SKM-1 treated with dmso at 0.1 percent for 144 hours (cell line): ENCODE measurements around the gene PAX5.
"Not testable (repeated sequence)": the region's sequence is repeated elsewhere in the genome, so short reads cannot be mapped to it uniquely, and the experiment has no call there.

Source experiments
- DNase-seq: peaks from one replicate; lab custom pipeline; 2025; ENCODE audit not compliant: unreplicated experiment; lab: John Stamatoyannopoulos, UW

PAX5 gene

DNA sequence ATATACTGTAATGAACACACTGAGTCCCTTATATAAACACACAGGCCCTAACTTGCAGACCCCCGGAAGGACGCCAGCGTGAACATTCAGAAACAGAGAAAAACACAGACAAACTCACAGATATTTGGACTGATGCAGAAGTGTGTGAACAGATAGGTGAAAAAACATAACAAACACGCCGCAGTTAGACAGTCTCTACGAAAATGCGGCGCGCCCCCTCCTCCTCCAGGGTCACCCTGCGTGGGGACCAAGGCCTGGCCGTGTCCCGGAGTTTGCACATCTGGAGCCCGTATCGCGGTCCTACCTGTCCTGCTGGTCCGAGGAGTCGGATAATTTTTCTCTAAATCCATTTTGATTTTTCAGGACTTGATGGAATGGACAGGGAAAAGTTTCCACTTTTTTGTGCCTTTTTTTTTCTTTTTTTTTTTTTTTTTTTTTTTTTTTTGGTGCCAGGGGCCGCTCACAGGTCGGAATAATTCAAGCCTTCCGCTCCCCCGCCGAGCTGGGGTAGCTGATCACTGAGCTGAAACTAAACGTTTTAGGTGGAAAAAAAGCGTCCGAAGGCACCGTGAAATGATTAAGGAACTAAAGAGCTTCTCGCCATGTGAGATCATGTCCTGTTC is at the start of gene PAX5:
TSS of gene PAX5 (minus strand) at position 587 of the 623 bp plus-strand sequence. CDS start at position 350, 237 bp downstream.
- DNase-seq, result no peak

GRCh38 chr9:37083654-37084053 is 49.6 kb upstream of the PAX5 start:
- no peak for DNase-seq

GRCh38 chr9:37082214-37082765 is 48.2 kb upstream of the PAX5 start:
- no peak for DNase-seq

- not testable (repeated sequence) for DNase-seq
Measured at GRCh38 chr9:37081507-37081906, 47.4 kb upstream of the PAX5 start.

DNA sequence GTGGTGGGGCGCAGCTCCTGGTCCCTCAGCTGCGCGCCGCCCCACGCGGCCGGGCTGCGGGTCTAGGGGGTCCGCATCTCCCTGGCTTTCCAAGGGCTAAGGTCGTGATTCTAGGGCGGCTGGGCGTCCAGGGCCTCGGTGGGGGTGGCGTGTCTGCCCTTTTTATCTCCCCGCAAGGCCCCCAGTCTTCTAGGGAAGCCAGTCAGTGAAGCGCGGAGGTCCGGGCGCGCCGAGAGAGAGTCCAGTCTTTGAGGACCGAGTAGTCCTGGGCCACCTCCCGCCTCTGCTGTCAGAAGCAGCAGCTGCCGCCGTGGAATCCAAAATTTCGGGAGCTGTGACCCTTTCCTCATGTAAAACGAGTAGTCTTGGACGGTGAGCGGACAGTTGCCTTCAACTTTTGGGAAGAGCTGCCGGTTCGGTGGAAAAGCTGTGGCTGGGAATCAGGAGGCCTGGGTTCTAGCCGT is 46.1 kb upstream of the PAX5 start:
- not testable (repeated sequence) for DNase-seq

DNA sequence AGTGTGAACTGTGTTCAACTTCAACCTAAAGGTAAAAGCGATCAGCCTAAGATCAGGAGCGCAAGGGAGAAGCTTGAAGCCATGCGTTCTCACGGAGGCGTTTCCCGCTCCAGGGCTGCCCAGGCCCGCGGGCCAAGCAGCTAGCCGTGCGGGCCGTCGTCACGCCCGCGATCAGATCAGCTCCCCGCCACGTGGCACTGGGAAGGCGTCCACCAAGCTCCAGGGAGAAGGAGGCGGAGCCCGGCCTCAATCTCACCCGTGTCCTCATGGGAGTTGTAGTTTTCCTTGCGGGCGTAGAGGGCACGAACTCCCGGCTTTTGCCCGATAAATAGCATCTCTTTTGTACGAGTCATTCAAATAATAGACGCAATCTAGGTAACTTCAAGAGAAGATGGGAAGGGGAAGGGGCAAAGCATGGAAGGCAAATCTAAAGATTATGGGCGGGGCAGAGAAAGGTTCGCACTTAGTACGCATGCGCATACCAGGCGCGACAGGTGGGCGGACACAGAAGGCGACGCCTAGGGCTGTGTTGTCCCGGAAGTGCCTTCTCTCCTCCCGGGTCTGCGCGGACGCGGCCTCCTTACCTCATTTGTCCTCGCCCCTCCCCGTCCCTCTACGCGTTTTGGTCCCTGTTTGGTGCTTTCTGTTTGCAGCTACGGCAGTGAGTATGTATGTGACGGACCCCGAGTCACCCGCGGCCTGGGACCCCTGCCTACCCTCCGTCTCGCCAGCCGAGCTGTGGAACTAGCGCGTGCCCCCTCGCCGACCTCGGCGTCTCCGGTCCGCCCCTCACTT is 45.5 kb upstream of the PAX5 start:
- peak; percentile 93 for DNase-seq

- not testable (repeated sequence) for DNase-seq
Measured at GRCh38 chr9:37074790-37075189, 40.7 kb upstream of the PAX5 start.

GRCh38 chr9:37066139-37066725 is 32.2 kb upstream of the PAX5 start:
- no peak for DNase-seq

DNA sequence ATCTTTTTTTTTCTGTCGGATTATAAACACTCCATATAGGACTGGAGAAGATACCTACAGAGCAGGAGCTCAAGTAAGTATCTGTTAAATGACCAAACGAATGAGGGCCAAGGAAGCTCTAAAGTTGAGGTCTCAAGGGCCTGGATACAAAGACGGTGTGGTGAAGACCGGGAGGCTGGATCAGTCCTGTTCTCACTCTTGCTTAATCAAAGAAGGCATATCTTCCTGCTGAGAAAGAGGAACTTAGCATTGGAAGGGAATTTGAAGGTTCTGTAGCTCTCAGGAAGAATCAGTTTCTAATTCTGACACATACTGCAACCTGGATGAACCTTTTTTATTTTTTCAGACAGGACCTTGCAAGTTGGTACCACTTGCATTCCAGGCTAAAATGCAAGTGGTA is 28.3 kb upstream of the PAX5 start:
- DNase-seq, result peak; percentile 57

DNA sequence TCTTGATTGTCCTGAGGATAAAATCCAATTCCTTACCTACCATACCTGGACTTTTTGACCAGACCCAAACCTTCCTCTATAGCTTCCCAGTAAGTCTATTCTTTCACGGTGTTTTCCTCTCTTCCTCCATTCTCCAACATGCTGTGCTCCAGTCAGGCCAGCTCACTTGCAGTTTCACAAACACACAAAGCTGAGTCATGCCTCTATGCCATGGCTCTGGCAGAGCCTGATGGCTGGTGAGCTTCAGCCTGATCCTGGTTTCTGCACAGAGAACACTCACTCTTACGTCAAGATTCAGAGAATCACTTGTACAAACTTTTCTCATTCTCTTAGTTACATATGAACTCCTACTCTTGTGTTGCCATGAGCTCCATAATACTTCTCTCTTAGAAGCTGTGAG is 27.7 kb upstream of the PAX5 start:
- DNase-seq, result no peak

- DNase-seq, result no peak
Measured at GRCh38 chr9:37060833-37061232, 26.8 kb upstream of the PAX5 start.

DNA sequence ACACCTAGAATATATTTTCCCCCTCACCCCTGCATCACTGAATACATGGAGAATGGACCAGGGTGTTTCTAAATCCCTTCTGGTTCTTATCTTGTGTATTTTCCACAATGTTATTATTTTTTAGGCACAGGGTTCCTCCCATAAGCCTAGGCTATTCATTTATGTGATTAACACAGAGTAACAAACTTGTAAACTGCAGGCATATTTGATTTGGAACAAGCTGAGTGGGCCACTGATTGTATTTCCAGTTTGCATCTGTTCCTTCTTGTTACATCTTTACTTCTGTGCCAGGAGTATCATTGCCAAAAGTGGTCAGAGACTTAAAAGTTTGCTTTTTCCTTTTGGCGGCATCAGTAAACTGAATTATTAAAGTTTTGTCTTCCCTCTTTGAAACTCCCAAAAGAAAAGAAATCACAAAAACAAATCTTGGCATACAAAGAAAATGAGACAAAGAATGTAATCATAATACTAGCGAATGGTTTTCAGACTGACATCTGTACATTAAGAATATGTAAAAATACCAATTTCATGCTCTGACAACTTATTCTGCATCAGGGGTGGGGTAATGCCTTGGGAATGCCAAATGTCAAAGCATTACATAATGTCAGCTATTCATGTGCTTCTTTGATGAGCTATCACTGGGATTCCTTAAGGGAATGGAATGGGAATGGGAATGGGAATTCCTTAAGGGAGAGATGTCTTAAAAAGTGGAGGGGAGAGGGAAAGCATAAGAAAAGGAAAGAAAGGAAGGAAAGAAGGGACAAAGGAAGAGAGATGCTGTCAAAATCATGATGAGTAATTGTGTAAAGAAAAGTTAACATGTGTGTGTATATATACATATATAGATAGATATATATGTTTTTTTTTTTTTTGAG is 22.2 kb upstream of the PAX5 start:
- DNase-seq, result no peak

DNA sequence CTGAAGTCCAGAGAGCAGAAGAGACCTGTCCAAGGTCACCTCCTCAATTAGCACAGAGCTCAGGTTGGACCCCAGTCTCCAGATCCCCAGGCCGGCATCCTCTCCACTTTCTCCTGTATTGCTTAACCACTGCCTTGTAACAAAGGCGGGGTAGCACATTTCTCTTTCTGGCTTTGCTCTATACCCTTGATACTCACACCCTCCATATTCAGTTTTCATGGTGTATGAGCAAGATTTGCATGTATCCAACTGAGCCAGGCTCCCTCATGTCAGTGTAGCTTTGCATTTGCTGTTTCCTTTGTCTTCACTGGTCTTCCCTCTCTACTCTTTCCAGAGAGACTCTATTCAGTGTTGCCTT is 20.3 kb upstream of the PAX5 start:
- not testable (repeated sequence) for DNase-seq

DNA sequence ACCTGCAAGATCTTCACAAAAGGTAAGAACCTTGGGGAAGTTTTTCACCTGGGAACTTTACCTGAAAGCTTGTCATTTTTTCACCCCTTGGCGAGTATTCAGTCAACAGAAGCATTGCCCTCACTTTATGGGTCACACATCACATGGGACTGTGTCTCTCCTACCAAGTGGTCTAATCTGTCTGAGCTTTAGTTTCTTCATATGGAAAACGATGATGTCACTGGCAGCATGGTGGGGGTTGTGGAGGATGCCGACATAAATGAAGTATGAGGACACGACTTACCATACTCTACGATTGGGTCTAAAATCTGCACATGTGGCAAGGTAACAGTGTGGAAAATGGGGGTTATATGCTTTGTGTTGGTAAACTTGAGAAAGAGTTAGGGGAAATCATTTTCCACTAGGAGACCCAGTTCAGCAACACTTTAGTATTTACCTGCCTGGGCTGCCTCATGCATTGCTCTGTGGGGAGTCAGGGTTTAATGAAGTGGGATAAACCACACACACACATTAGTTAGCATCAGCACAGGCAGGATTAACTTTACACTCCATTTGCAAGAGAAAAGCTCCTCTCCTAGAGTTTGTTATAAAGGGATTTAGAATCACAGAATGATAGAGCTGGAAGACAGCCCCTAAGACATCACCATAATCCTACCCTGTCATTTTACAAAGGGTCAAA is 19.8 kb upstream of the PAX5 start:
- DNase-seq, result no peak

- no peak for DNase-seq
Measured at GRCh38 chr9:37046683-37047082, 12.6 kb upstream of the PAX5 start.

- DNase-seq, result no peak
Measured at GRCh38 chr9:37042421-37042820, 8.4 kb upstream of the PAX5 start.

- DNase-seq, result no peak
Measured at GRCh38 chr9:37040508-37041127, 6.5 kb upstream of the PAX5 start.

DNA sequence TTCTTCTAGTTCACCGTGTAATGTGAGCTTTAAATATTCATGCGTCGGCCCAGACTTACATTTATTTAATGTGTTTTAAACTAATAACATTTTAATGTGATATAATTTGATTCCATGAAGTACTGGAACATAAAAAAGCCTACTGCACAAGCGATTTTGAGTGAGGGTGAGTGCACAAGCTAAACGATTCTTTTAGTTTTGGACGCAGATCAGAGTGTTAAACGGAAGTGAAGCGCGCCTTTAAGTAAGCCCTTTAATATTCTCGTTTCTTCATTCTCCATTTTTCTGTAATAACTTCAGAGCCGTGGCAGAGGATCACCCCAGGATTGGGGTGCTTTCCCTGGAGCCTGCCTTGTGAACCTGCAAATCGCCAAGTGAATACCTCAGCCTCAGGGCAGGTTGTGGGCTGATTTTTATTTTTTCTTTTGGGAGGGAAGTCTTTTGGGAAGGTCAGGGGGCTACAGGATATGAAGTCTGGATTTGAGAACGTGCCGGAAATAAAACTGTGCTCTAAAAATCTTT is 4.9 kb upstream of the PAX5 start:
- no peak for DNase-seq

DNA sequence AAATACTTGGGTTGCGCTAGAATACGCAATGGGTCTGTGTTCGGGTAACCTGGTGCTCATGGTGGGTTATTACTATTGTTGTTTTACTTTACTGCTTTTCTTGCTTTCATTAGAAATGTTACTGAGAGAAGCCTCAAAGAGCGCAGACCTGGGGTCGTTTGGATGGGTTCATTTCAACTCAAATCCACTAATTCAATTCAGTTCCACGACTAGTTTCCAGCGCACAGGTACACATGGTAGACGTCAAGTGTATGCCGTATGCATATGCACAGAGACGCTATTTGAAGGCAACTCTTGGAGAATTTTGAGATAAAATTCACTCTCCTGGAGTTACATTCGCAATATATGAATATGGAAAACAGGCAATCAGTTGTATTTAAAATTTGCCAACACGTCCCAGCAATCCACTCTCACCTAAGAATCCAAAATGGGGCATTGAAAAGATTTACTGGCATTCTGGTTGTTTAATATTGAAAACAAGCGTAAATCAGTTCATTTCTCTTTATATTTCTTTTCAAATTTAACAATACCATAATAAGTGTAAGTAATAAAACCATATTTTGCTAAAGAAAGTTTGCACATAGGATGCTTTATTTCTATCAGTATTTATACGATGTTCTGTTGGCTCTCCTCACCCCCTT is 4.4 kb upstream of the PAX5 start:
- no peak for DNase-seq
